PC-9 (cell line): ENCODE results near the gene RADIL.

Source experiments
- EZH2 ChIP-seq: fragments of 200-600 bp; sonication (generic); IDR thresholded peaks from 2 replicates; pipeline ENCODE4 v1.8.0; 2017; ENCODE audit warnings: antibody characterized with exemption, low read depth
- TF ChIP-seq, protein P1 (sequence below): fragments of 200-600 bp; sonication (generic); conservative IDR thresholded peaks from 2 replicates; pipeline ENCODE4 v1.6.1; 2017; ENCODE audit warnings: mixed run types, antibody characterized with exemption, mild to moderate bottlenecking, moderate library complexity

GRCh38 chr7:4883033-4883371, 514 bp downstream of the RADIL start:
- TF ChIP-seq, protein P1, sequence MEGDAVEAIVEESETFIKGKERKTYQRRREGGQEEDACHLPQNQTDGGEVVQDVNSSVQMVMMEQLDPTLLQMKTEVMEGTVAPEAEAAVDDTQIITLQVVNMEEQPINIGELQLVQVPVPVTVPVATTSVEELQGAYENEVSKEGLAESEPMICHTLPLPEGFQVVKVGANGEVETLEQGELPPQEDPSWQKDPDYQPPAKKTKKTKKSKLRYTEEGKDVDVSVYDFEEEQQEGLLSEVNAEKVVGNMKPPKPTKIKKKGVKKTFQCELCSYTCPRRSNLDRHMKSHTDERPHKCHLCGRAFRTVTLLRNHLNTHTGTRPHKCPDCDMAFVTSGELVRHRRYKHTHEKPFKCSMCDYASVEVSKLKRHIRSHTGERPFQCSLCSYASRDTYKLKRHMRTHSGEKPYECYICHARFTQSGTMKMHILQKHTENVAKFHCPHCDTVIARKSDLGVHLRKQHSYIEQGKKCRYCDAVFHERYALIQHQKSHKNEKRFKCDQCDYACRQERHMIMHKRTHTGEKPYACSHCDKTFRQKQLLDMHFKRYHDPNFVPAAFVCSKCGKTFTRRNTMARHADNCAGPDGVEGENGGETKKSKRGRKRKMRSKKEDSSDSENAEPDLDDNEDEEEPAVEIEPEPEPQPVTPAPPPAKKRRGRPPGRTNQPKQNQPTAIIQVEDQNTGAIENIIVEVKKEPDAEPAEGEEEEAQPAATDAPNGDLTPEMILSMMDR: no peak
- no peak for TF ChIP-seq EZH2
